GM21825 (cell line): ENCODE data around the gene APPBP2.
"Not testable (repeated sequence)": the region's sequence is repeated elsewhere in the genome, so short reads cannot be mapped to it uniquely, and the experiment has no call there.

ENCODE experiments used
- ATAC-seq: cut with Tn5 transposase; IDR thresholded peaks from one replicate; pipeline ENCODE4 v1.9.1; 2021; ENCODE audit warnings: mild to moderate bottlenecking, moderate library complexity; ENCODE audit not compliant: unreplicated experiment

Gene APPBP2

DNA sequence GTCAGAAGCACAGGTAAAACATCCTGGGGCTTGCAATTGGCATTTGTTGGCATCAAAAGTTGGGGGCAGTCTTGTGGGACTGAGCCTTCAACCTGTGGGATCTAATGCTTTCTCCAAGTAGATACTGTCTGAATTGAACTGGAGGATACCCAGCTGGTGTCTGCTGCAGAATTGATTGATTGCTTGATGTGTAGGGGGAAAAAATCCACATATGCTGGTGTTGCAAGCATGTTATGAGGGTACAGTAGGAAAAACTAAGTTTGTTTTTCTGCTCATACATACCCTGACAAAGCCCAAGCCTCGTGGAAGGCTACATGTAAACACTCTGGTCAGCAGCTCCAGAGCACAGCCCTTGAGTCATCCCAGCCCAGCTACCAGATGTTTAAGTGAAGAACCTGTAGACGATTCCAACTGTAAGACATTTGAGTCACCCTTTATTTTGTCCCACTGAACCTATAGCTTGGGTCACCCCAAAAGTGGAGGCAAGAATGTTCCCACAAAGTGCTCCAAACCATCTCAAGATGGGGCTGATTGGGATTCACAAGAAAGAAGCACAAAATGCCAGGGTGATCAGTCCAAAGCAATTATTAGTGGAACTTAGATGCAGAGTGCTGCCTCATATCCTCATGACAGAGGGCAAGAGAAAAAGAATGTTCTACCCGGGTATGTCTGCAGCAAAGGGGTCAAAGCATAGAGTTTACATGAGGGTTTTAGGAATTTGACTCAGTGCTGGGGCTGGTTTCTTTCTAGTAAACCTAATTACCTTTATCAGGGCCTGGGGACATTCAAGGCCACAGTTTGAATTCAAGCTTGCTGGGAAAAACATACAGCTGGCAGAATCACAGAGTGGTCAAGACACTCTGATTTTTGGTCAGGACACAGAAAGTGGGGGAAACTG lies 9.6 kb upstream of the APPBP2 start:
- ATAC-seq: no peak

DNA sequence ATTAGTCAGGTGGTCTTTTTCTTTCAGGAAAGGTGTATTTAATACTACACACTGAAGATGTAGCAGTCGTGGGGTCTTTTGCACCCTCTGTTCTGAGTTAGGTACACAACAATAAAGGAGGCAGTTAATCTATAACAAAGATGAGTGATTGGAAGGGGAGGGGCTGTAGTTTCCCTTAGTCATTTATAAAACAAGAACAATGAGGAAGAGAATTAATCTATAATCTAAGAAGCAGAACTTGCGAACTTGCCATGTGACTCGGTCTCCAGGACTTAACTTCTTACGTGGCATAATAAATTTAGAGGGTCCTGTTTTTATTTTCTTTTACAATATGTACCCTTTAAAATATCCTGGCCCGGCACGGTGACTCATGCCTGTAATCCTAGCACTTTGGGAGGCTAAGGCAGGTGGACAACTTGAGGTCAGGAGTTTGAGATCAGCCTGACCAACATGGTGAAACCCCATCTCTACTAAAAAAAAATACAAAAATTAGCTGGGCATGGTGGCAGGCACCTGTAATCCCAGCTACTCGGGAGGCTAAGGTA lies 8.6 kb upstream of the APPBP2 start:
- no peak for ATAC-seq

DNA sequence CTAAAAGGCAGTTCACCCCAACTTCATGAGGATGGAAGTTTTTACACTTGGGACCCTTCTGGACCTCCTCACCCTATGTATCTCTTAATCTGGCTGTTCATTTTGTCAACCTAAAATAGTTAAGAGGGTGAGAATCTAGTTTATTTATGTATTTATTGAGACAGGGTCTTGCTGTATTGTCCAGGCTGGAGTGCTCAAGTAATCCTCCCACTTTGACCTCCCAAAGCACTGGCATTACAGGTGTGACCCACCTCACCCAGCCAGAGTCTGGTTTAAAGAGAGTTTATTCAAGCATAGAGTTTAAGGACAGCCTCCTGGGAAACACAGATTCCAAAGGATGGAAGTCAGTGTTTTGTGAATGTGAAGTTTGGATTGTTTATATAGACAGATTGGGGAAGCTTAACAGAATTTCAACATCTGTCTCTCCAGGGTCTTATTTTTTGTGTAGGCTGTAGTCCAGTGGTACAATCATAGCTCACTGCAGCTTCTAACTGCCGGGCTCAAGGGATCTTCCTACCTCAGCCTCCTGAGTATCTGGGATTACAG lies 8.0 kb upstream of the APPBP2 start:
- no peak for ATAC-seq

DNA sequence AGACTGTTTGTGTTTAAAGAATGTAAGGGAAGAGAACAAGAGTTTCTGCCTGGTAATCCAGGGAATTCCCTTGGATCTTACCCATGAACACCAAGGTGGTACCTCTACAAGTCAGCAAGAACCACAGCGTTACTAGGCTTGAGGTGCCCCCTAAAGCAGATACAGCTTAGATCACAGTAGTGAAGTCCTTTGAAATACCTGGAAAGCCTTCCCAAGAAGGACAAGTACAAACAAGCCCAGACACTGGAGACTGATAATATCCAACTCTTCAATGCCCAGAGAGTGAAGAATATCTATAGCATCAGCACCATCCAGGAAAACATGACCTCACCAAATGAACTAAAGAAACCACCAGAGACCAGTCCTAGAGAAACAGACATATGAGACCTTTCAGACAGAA lies 3.8 kb upstream of the APPBP2 start:
- ATAC-seq: no peak

DNA sequence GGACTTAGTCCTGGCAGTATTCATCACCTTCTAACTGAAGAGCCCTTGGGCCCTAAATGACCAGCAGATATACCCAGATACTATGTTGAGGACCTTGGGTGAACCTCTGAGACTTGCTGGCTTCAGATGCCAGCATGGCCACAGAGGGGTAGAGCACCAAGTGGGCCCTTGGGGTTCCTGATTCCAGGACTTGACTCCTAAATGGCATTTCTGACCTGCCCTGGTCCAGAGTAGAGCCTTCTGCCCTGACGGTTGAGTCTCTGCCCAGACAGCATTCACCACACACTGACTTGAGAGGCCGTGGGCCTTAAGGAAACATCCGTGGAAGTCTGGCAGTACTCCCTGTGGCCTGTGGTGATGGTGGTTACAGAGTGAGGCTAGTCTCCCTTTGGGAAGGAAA lies 2.8 kb upstream of the APPBP2 start:
- no peak for ATAC-seq

DNA sequence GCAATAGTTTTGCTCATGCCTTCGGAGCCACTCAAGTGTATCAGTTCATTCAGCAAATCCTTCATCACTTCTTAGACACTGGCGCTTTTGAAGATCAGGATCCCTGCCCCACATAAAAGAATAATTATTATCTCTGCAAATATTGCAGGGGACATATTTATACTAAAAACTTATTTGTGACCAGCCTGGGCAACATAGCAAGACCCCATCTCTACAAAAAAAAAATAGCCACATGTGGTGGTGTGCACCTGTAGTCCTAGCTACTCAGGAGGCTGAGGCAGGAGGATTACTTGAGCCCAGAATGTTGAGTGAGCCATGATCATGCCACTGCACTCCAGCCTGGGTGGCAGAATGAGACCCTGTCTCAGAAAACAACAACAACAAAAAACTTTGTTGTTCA lies 1.7 kb upstream of the APPBP2 start:
- ATAC-seq: no peak

DNA sequence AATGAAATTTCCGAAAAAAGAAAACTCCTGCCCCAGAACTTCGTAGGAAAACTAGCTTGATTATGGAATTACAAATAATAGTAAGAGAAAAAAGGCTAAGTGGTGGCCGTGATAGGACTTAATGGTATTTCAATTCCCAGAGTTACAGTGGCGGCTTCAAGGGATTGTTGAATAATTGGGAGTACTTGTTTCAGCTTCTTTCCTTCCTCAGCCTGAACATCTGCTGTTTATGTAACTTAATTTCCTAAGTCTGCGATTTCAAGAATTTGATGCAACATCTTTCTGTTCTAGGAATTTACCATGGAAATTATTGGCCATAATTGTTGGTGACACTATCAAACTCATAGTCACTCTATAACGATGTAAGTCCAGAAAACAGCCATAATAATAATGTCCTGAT lies 684 bp upstream of the APPBP2 start:
- no peak for ATAC-seq

DNA sequence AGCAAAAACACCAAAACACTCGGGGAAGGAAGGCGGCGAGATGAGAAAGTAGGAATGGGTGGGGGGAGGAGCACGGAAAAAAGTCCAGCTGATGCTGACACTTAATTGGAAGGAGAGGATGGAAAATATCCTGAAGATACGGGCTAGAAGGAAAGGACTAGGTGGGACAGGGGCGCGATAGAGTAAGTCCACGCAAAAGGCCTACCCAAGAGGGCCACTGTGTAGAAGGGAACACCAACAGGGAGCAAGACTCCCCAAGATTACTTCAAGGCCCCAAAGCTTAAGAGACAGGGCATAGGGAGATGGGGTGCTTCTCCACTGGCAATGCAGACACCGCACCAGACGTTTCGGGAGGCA lies 736 bp downstream of the APPBP2 start:
- ATAC-seq: no peak

DNA sequence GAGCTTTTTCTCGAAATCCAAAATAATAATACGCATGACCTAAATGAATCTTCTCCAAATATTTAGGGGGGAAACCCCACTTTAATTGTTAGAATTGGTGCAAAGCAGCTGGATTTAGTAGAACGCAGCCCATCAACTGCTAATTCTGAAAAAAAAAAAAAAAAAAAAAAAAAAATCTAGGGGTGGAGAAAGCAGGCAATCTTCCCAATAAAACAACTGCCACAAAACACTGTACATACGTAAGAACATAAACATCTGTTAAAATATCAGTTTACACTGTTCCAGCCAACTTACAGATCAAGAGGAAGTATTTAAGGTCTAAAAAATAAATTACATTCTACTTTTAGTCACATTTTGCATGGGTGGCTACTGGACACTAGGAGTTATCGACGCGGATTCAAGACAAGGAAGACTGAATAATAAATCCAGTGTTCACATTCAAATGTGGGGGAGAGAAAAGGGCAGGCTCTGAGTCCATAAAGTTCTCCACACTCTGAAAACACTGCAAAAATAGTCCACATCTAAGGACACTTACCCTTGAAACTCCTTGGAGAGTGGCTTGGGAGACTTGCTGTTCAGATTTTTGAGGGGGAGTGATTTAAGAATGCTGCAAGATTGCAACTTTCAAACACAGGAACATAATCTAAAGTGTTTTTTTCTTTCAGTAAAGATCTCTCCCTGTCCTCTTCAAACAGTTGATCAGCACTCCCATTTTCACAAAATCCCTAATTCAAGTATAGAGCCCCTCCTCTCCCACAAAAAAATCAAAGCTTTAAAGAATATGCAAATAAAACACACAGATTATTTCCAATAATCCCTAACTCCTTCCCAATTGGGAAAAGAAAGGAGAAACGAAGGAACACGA lies 1.3 kb downstream of the APPBP2 start:
- no peak for ATAC-seq

DNA sequence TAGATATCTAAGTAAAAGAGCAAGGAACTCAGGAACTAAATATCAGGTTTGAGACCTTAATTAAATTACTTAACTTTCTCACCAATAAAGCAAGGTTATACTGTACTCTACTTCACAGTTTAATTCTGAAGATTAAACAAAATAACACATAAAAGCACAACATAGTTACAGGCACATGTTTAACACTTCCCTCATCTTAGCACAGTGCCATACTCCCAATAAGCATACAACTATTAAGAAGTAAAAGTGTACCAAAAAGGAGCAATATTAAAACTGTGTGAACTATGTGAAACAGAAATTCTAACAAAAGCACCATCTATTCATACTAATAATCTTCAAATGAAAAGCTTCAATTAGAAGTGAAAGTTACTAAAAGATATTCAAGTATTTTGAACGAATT lies 2.2 kb downstream of the APPBP2 start:
- no peak for ATAC-seq

DNA sequence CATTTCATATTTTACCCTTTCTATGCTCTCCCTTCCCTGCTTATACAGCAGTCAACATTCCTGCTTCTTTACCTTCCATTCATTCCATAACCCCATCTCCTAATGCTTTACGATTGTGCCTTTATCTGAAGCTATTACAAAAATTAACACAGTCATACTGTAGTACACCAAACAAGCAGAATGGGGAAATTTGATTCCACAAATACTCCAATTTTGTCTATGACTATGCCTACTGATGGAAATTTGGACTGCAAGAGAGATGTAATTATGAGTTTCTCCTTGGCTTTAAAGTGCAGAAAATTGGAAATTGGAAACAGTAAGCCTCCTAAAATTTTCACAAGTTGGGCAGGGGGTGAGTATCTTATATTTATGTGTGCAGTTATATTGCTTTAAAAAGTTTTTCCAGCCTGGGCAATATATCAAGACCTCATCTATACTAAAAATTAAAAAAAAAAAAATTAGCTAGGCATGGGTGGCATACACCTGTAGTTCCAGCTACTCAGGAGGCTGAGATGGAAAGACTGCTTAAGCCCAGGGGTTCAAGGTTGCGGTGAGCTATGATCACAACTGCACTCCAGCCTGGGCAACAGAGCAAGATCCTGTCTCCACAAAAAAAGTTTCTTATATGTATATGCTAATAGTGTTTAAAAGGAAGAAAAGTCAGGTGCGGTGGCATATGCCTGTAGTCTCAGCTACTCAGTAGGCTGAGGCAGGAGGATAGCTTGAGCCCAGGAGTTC lies 3.0 kb downstream of the APPBP2 start:
- no peak for ATAC-seq

DNA sequence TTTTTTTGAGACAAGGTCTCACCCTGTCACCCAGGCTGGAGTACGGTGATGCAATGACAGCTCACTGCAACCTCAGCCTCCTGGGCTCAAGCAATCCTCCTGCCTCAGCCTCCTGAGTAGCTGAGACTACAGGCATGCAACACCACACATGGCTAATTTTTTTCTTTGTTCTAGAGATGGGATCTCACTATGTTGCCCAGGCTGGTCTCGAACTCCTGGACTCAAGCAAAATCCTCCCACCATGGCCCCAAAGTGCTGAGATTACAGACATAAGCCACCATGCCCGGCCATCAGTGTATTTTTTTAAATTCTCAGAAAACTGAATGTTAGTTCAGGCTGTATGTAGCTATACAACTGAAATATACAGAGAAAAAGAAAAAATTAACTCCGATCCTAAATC lies 6.2 kb downstream of the APPBP2 start:
- no peak for ATAC-seq

DNA sequence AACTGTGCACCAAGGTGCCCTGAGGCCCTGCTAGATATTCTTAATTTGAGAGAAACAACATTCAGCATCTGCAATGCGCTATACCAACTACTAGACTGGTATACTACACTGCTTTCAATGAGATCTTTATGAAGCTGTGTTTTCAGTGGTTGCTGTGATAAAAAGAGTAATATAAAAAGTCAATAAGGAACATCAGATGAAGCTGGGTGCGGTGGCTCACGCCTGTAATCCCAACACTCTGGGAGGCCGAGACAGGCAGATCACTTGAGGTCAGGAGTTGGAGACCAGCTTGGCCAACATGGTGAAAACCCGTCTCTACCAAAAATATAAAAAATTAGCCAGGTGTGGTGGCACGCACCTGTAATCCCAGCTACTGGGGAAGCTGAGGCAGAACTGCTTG lies 10.4 kb downstream of the APPBP2 start:
- ATAC-seq: not testable (repeated sequence)

DNA sequence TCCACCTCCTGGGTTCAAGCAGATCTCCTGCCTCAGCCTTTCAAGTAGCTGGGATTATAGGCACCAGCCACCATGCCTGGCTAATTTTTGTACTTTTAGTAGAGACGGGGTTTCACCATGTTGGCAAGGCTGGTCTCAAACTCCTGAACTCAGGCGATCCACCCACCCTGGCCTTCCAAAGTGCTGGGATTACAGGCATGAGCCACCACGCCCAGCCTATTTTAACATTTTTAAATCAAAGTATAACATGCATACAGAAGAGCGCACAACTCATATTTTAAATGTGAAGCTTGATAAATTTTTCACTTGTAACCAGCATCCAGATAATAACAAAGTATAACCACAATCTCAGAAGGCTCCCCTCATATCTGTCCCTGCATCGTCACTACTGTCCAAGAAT lies 10.8 kb downstream of the APPBP2 start:
- not testable (repeated sequence) for ATAC-seq

DNA sequence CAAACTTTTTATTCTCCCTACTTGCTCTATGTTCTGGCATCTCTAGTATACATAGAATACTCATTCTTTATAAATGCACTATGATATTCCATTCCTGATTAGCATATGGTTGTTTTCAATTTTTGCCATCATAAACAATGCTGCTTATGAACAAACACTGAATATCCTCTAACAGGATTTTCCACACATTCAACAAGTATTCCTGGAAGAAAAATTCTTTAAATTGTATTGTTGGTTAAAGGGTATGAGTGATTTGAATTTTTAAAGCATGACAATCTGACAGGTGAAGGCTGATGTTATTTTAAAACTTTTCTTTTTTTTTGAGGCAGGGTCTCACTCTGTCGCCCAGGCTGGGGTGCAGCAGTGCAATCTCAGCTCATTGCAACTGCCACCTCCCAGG lies 11.5 kb downstream of the APPBP2 start:
- ATAC-seq: no peak

DNA sequence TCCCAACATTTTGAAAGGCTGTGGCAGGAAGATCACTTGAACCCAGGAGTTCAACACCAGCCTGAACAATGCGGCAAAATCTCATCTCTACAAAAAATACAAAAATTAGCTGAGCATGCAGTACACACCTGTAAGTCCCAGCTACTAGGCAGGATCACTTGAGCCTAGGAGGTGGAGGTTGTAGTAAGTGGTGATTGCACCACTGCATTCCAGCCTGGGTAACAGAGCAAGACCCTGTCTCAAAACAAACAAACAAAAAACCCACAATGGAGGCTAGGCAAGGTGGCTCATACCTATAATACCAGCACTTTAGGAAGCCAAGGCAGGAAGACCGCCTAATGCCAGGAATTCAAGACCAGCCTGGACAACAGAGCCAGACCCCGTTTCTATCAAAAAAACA lies 12.0 kb downstream of the APPBP2 start:
- no peak for ATAC-seq

DNA sequence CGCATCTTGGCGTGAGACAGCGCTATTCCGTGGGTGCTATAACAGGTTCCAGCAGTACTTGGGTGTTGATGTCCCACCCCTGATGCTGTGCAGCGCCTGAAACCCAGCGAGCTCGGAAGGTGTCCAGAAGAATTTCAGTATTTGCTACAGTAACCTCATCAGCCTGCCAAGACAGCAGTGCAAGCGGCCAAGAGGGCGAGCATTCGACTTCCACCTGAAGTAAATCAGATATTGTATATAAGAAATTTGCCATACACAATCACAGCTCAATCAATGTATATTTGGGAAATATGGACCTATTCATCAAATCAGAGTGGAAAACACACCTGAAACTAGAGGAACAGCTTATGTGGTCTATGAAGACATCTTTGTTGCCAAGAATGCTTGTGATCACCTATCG lies 13.0 kb downstream of the APPBP2 start:
- ATAC-seq: no peak

DNA sequence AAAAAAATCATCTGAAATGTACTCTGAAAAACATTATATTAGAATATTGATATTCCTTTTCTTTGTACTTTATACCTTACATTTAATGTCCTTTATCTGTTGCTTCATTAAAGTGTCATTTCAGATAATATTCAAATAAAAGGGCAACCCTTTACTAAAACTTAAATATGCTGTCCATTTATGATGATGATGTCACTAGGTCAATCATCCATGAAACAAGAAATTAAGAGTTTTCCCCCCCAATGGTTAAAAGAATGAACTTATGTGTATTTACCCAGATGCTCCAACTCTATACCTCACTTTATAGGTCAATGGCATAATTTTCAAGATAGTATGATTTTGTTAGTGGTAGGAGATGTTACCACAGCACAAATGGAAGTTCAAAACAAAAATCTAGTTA lies 15.3 kb downstream of the APPBP2 start:
- ATAC-seq: no peak

DNA sequence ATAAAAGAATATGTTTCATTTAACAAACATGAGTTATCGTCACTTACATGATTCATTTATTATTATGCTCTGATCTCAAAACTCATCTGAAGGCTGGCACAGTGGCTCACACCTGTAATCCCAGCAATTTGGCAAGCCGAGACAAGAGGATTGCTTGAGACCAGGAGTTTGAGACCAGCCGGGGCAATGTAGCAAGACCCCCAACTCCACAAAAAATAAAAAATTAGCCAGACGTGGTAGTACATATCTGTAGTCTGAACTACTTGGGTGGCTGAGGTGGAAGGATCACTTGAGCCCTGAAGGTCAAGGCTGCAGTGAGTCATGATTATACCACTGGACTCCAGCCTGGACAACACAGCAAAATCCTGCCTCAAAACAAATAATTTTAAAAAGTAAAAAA lies 16.0 kb downstream of the APPBP2 start:
- ATAC-seq: no peak

DNA sequence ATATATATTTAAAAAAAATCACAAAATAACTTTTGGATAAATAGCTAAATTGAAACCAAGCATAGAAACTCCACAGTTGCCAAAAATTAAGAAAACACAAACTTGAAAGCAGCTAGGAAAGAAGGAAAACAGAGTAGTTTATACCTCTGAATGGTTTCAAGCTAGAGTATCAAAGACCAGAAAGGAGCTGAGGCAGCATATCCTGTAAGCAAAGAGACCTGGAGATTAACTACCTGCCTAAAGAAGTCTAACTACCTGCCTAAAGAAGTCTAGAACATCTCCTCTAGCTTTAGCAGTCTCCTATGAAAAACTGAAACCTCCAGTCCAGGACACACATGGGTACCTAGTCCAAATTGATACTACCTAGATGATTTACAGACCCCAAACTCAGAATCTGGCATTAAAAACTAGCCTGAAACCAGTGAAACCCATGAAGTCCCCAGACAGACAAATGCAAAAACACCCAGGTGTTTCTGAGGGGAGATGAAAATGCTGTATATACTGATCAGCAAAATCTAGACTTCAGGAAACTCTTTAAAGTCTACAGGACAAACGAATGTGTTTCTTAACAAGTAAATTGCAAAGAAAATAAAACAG lies 17.6 kb downstream of the APPBP2 start:
- ATAC-seq: no peak

DNA sequence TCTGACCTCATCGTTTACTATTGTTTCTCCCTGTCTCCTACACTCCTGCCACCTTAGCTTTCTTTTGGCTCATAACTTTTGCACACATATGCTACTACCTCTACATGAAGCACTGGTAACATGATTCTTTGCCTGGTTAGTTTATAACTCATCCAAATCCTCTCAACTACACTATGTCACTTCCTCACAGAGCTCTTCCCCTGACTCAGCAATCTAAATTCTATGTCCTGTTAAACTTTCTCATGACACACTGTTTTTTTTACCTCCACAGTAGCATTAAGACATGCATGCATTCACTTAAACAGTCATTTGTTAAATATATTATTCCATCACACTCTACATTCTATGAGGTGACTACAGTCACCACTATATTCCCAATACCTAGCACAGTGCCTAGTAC lies 19.7 kb downstream of the APPBP2 start:
- no peak for ATAC-seq
